ENCODE results near the gene RBM43. TPM values are rescaled to one million over a fixed set of nuclear protein-coding genes. Genes with fewer than 3 reads are reported as not detected.

Gene RBM43
- 4.1 and 8.3 TPM in 2 replicates for total RNA-seq

GRCh38 chr2:151261231-151261976, at the start of gene RBM43:
TSS of gene RBM43 (minus strand) at chr2:151261863. CDS start at chr2:151261727, 136 bp downstream.

Other genes starting within 250 kb of the RBM43 start
- 9.2 and 18.2 TPM in 2 replicates for gene NMI, start 27.8 kb upstream of the RBM43 start, total RNA-seq
- 20.0 and 55.4 TPM in 2 replicates for gene TNFAIP6, start 95.7 kb upstream of the RBM43 start, total RNA-seq
- 13.1 and 17.9 TPM in 2 replicates for gene RIF1, start 148.0 kb upstream of the RBM43 start, total RNA-seq